ENCODE results near the gene MAPKAP1. TPM values are rescaled to one million over a fixed set of nuclear protein-coding genes. Genes with fewer than 3 reads are reported as not detected.

The MAPKAP1 gene
- total RNA-seq (ENCODE audit: insufficient read depth, low replicate concordance): 29.4 TPM

- peak; percentile 98 for DNase-seq (ENCODE audit: low spot score)
These were observed at the start of gene MAPKAP1 for GRCh38 chr9:125706651-125707471. Gene MAPKAP1, minus strand, starts transcription at chr9:125707208. Its CDS starts 34,634 bp downstream, at chr9:125672574.

GRCh38 chr9:125756518-125756917 lies 49.5 kb upstream of the MAPKAP1 start:
- no peak for DNase-seq (ENCODE audit: low spot score)

GRCh38 chr9:125755340-125755739 lies 48.3 kb upstream of the MAPKAP1 start:
- DNase-seq (ENCODE audit: low spot score): no peak

- no peak for DNase-seq (ENCODE audit: low spot score)
These were observed 47.1 kb upstream of the MAPKAP1 start for GRCh38 chr9:125754096-125754495.

- no peak for DNase-seq (ENCODE audit: low spot score)
These were observed 45.1 kb upstream of the MAPKAP1 start for GRCh38 chr9:125752070-125752628.

GRCh38 chr9:125750627-125751011 lies 43.6 kb upstream of the MAPKAP1 start:
- peak; percentile 20 for DNase-seq (ENCODE audit: low spot score)

GRCh38 chr9:125749951-125750626 lies 43.1 kb upstream of the MAPKAP1 start:
- DNase-seq (ENCODE audit: low spot score): peak; percentile 23

GRCh38 chr9:125749287-125749935 lies 42.4 kb upstream of the MAPKAP1 start:
- DNase-seq (ENCODE audit: low spot score): no peak

- peak; percentile 26 for DNase-seq (ENCODE audit: low spot score)
These were observed 41.6 kb upstream of the MAPKAP1 start for GRCh38 chr9:125748446-125749099.

GRCh38 chr9:125747765-125748445 lies 40.9 kb upstream of the MAPKAP1 start:
- peak; percentile 33 for DNase-seq (ENCODE audit: low spot score)

GRCh38 chr9:125747053-125747764 lies 40.2 kb upstream of the MAPKAP1 start, which contains the start of gene PBX3:
Gene PBX3, plus strand, starts transcription at chr9:125747373.
- DNase-seq (ENCODE audit: low spot score): peak; percentile 58

GRCh38 chr9:125746774-125747052 lies 39.7 kb upstream of the MAPKAP1 start:
- DNase-seq (ENCODE audit: low spot score): no peak

- DNase-seq (ENCODE audit: low spot score): peak; percentile 97
These were observed 39.2 kb upstream of the MAPKAP1 start for GRCh38 chr9:125746017-125746773.

- DNase-seq (ENCODE audit: low spot score): no peak
These were observed 38.6 kb upstream of the MAPKAP1 start for GRCh38 chr9:125745682-125746016.

GRCh38 chr9:125745018-125745417 lies 38.0 kb upstream of the MAPKAP1 start:
- peak; percentile 15 for DNase-seq (ENCODE audit: low spot score)

GRCh38 chr9:125744616-125745015 lies 37.6 kb upstream of the MAPKAP1 start:
- no peak for DNase-seq (ENCODE audit: low spot score)

GRCh38 chr9:125743682-125744428 lies 36.8 kb upstream of the MAPKAP1 start:
- no peak for DNase-seq (ENCODE audit: low spot score)

GRCh38 chr9:125742657-125743056 lies 35.6 kb upstream of the MAPKAP1 start:
- DNase-seq (ENCODE audit: low spot score): no peak

GRCh38 chr9:125739436-125739835 lies 32.4 kb upstream of the MAPKAP1 start:
- DNase-seq (ENCODE audit: low spot score): no peak
